Mucosa of gallbladder (tissue), 1 donor: ENCODE measurements around the gene ALK. TPM values are rescaled to one million over a fixed set of nuclear protein-coding genes. Genes with fewer than 3 reads are reported as not detected.

Experiments used
- DNase-seq: peaks from one replicate; pipeline ENCODE4 v3.0.0-alpha.2; 2020; ENCODE audit warnings: low spot score
- total RNA-seq: library from RNA; stranded (reverse); gene quantifications from one replicate; pipeline ENCODE4 v1.2.1, GENCODE V29; 2021
- donor health status: DM: no; HTN: no; CAD: no.

Gene ALK
- total RNA-seq, 1 donor from 2014 or later = 0.20 TPM

GRCh38 chr2:29452036-29452435 lies 469.4 kb downstream of the ALK start:
- no peak for DNase-seq

DNA sequence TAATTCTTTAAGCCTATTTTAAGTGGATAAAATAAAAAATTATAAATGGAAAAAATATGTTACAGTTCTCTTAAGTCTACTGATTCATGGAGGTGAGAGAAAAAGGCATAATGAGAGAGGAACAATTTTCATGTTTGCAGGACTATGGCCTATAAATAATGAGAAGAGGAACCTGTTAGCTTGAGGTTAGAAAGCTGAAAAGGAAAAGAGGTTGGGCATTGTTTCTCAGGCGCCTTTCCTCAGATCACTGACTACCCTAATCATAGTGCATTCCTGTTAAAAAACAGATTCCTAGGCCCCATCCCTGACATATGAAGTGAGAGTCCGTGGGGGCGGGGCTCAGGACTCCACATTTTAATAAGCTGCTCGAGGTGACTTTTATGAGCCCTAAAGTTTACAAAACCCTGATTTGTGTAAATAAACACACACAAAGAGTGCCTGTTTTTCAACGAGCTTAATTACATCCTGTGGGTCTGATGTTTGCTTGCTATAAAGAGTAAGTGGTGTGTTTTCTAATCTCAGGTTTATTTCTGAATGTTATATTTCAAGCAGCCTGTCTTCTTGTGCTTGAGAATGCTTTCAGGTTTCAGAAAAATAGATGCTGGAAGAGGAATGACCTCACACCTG lies 470.7 kb downstream of the ALK start:
- no peak for DNase-seq

GRCh38 chr2:29449499-29449898 lies 471.9 kb downstream of the ALK start:
- no peak for DNase-seq

GRCh38 chr2:29448096-29448688 lies 473.2 kb downstream of the ALK start:
- no peak for DNase-seq

- DNase-seq = no peak
These were observed 473.9 kb downstream of the ALK start for GRCh38 chr2:29447513-29447912.

- no peak for DNase-seq
These were observed 474.5 kb downstream of the ALK start for GRCh38 chr2:29446847-29447246.

GRCh38 chr2:29444150-29444549 lies 477.2 kb downstream of the ALK start:
- DNase-seq = no peak

- no peak for DNase-seq
These were observed 477.8 kb downstream of the ALK start for GRCh38 chr2:29443627-29444026.

DNA sequence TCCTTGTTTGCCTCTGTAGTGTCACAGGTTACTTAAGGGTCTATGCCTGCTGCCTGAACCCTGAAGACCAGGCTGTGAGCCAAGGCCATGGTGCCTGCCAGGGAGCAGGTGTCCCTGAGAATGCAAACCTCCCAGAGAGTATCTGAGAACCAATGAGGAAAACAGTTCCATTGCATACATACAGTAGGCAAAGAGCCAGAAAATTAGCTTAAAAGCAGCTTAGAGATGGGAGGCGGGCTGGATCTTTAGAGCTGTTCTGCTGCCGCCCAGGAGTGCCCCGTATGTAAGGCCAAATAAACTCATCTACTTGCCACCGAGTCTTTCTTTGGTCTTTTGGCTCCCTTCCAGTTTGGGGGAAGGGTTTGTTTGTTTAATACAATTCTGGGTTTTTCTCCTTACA lies 478.2 kb downstream of the ALK start:
- no peak for DNase-seq

DNA sequence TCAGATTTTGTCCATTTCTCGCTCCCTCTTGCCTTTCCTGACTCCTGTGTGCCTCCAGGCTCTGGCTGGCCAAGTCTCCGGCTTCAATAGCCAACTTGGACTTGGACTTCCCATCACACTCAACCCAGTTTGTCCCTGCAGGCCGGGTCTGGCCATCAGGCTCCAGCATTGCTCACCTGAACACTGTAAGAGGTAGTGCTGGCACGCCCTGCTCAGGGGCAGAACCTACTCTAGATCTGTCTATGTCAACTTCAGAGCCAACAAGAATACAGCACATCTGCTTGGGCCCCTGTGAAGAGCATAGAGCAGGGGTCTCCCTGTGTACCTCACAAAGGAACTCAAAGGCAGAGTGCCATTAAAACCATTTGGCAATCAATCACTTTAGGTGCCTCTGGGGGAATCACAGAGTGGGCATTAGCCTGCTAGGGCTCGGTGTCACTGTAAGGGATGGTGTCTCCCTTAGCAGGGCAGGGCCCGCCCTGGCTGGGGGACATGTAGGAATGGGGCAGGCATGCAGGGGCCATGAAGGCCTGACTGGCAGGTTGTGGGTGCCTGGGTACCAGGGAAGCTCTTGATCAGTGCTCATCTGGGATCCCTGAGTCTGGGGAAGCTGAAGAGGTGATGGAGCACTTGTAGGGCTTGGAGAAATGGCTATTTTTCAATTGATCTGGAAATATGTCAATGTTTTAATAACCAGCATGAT lies 480.3 kb downstream of the ALK start:
- DNase-seq = no peak

GRCh38 chr2:29433920-29434319 lies 487.5 kb downstream of the ALK start:
- no peak for DNase-seq

DNA sequence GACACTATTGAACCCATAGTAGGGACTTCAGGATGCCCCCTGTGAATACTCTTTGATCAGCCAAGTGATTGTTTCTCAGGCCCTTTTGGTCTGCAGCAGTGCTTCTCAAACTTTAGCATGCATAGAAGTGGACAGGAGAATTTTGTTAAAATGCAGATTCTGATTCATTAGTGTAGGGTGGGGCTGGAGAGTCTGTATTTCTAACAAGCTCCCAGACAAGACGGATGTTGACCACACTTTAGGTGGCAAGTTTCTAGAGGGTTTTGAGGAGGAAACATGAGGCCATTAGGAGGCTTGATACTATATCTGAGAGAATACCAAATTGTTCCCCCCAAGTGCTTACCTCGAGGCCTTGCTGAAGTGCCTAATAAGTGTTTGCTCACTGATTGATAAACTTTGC lies 488.3 kb downstream of the ALK start:
- DNase-seq = no peak

DNA sequence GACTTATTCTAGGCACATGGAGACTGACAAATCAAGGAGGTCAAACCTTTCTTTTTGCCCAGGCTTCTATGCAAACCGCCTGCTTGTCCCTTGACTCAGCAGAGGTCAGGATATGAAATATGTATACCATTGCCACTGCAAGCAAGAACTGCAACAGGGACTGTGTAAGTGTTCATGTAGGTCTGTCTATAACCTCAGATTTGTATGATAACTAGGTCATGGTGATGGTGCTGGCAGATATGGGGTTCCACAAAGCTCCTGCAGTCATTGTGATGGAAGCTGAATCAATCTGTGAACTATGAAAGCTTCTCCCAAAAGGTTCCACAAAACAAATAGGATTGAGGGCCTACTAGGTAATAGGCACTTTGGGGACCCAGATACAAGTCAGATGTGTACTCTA lies 489.9 kb downstream of the ALK start:
- no peak for DNase-seq

DNA sequence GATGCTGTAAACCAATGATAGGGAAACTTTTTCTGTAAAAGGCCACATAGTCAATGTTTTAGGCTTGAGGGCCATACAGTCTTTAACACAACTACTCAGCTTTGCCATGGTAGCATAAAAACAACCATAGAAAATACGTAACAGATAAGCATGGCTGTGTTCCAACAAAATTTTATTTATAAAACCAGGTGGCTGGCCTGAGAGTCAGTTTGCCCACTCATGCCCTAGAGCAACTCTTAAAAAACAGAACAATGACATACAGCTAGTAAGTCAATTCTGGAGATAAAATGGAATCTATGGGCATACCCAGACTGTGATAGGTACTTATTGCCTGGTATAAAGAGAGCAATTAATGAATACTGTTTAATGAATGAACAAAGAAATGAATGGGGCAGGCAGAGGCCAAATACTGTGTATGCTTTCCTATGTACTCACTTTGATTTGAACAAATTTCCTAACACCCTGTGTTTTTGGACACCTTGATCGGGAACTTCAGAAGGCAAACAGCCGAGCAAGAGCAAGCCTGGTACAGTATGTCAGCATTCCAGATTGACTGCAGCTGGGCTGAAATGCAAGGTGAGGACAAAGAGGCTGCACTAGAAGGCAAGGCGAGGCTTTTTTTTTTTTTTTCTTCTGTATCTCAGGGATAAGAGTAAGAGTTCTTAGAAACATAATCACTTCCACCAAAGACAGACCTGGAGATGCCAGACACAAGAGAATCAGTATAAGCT lies 490.8 kb downstream of the ALK start:
- no peak for DNase-seq

DNA sequence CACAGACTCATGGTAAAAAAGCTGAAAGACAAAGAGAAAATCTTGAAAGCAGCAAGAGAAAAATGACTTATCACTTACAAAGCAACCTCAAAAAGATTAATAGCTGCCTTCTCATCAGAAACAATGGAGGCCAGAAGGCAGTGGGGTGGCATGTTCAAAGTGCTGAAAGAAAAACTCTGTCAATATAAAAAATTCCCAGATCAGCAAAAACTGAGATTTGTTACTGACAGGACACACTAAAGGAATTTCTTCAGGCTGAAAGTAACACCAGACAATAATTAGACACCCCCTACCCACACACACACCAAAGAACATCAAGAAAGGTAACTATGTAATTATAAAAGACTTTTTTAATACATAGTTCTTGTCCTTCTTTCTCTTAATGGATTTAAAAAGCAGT lies 495.0 kb downstream of the ALK start:
- no peak for DNase-seq

GRCh38 chr2:29425866-29426265 lies 495.5 kb downstream of the ALK start:
- DNase-seq = no peak

DNA sequence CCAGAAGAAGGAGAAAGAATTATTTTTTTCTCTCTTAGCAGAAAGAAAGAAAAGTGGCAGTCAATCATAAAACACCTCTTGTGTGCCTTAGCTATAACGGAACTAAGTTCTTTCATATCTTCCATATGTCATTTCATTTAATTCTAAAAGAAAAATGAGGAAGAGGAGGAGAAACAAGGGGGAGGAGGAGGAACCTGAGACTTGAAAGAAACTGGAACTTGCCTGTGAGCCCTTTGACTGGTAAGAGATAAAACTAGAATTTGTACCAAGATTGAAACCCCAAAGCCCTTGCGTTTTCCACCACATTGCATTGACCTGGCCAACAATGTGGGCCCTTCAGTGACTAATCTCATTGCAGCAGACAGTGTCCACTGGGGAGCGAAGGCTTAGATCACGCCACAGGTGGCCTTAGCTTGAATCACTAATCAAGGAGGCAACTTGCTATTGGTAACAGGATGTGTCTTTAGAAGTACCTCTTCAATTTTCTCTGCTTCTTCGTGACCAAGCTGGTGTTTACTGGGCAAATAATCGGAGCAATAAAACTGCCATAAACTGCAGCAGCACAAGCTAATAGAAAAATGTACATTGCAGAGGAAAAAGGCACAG lies 498.2 kb downstream of the ALK start:
- DNase-seq = no peak

DNA sequence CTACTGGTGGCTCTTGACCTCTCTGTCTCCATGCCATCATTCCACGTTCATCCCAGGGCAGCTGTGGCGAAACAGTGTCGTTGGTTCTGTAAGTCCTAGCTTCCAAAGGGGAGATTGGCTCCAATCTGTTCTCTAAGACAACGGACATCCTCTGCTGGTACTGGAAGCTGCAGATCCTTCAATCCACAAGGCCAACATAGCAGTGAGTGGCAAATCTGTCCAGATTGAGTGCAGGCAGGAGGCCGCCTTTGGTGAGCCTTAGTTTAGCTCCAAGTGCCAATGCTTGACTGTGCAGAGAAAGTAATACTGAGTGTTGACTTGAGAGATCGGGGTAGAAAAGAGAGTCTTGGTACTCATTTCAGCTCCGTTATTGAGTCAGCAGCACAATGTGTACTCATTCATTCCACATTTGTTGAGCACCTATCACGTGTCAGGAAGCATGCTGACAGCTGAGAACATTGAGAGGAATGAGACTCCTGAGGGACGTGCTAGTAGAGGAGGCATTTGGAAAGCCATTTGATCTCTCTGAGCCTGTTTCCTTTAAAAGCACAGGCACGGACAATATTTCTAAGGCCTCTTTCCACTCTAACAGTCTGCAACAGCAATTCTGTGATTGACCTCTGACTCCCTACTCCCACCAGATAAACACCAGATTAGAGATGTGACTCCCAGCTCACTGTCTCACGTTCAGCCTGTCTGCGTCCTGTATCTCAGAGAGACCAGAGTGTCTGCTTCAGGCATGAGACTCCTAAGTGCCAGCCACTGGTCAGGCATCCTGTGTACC lies 500.2 kb downstream of the ALK start:
- DNase-seq = no peak

- no peak for DNase-seq
These were observed 500.9 kb downstream of the ALK start for GRCh38 chr2:29420464-29420863.

GRCh38 chr2:29417630-29418029 lies 503.8 kb downstream of the ALK start:
- no peak for DNase-seq

- DNase-seq = no peak
These were observed 509.0 kb downstream of the ALK start for GRCh38 chr2:29412197-29412925.
